ENCODE data around the gene ANKRD66. TPM values are rescaled to one million over a fixed set of nuclear protein-coding genes. Genes with fewer than 3 reads are reported as not detected.

Gene ANKRD66
- total RNA-seq, 1 experiment from 2014 or later: not detected

DNA sequence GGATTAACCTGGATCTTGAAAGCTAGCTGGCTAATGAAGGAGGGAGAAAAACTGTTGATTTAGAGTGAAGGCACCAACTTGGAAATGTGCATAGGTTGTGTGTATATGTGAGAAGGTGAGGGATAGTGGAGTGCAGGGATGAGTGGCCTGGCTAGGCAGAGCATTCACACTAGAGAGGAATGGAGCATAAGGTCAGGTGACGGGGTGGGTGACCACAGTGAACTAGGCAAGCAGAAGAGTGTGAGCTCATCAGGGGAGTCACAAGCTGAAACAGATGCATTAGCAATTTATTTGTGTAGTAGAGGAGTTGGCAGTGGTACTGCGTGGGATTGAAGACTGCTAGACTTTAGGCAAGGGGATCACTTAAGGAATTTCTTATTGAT, 10.5 kb downstream of the ANKRD66 start:
- no peak overlapping the region for H3K27ac ChIP-seq (ENCODE audit: insufficient read length, low read depth, low read length)
- H3K14ac ChIP-seq (ENCODE audit: insufficient read depth, low read length): no peak overlapping the region
- H2AK5ac ChIP-seq (ENCODE audit: insufficient read length, low read length): no peak overlapping the region
- H3T11ph ChIP-seq (ENCODE audit: low read length): no peak overlapping the region
- no peak overlapping the region for H2BK12ac ChIP-seq (ENCODE audit: insufficient read length, low read depth, low read length)
- H2BK120ac ChIP-seq (ENCODE audit: low read depth, low read length, poor library complexity, severe bottlenecking): no peak overlapping the region
- no peak overlapping the region for H3K9ac ChIP-seq (ENCODE audit: extremely low read depth, insufficient read length, low read length)
- no peak overlapping the region for H3K4me2 ChIP-seq (ENCODE audit: insufficient read depth, insufficient read length, low read length)
- no peak overlapping the region for H3K4ac ChIP-seq (ENCODE audit: low read depth, low read length)
- no peak overlapping the region for H3K23ac ChIP-seq (ENCODE audit: insufficient read length, low read depth, low read length)
- H3K9me3 ChIP-seq (ENCODE audit: control insufficient read depth, low read depth, low read length): no peaks in the 10 kb centered on the region
- no peak for DNase-seq
- Mint-ChIP-seq H3K27ac (no peak overlapping the region), H3K27me3 (ENCODE audit: low read depth) (peaks cover 2% of the 10 kb centered on the region), H3K9me3 (no peaks in the 10 kb centered on the region), H3K4me3 (no peak overlapping the region), H3K4me1 (peaks cover 3% of the 10 kb centered on the region in 2 experiments; a peak in 3 of 4 replicates), H3K36me3 (ENCODE audit: insufficient read depth in 1 of 3, low read depth in 3 of 3) (no peaks in the 10 kb centered on the region)
- H2BK5ac ChIP-seq (ENCODE audit: insufficient read length, low read length): no peak overlapping the region
- no peaks in the 10 kb centered on the region for H3K23me2 ChIP-seq (ENCODE audit: insufficient read length, low read depth, low read length, poor library complexity, severe bottlenecking)
- no peak overlapping the region for H4K91ac ChIP-seq (ENCODE audit: insufficient read length, low read depth, low read length)
- no peaks in the 10 kb centered on the region for H3K79me1 ChIP-seq (ENCODE audit: insufficient read depth, low read depth, low read length, poor library complexity, severe bottlenecking)
- no peaks in the 10 kb centered on the region for H4K20me1 ChIP-seq (ENCODE audit: control insufficient read depth, insufficient read depth, insufficient read length)
- no peak overlapping the region for H3K18ac ChIP-seq (ENCODE audit: insufficient read length, low read depth, low read length)
- H2BK20ac ChIP-seq (ENCODE audit: low read depth, low read length, poor library complexity, severe bottlenecking): no peak overlapping the region
- no peak overlapping the region for H2BK15ac ChIP-seq (ENCODE audit: low read depth, low read length)
- no peak overlapping the region for H3K56ac ChIP-seq (ENCODE audit: insufficient read length, low read depth, low read length)
- no peak overlapping the region for H2AFZ ChIP-seq (ENCODE audit: low read length)
- no peaks in the 10 kb centered on the region for H3K79me2 ChIP-seq (ENCODE audit: insufficient read depth, low read length)
- no peaks in the 10 kb centered on the region; the same call in 1 of the 2 replicates for H3K4me1 ChIP-seq (ENCODE audit: insufficient read depth, low read length)
- no peak overlapping the region for H4K5ac ChIP-seq (ENCODE audit: insufficient read length, low read depth, low read length)
- TF ChIP-seq, protein P1, sequence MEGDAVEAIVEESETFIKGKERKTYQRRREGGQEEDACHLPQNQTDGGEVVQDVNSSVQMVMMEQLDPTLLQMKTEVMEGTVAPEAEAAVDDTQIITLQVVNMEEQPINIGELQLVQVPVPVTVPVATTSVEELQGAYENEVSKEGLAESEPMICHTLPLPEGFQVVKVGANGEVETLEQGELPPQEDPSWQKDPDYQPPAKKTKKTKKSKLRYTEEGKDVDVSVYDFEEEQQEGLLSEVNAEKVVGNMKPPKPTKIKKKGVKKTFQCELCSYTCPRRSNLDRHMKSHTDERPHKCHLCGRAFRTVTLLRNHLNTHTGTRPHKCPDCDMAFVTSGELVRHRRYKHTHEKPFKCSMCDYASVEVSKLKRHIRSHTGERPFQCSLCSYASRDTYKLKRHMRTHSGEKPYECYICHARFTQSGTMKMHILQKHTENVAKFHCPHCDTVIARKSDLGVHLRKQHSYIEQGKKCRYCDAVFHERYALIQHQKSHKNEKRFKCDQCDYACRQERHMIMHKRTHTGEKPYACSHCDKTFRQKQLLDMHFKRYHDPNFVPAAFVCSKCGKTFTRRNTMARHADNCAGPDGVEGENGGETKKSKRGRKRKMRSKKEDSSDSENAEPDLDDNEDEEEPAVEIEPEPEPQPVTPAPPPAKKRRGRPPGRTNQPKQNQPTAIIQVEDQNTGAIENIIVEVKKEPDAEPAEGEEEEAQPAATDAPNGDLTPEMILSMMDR (conservative IDR thresholded peaks at IDR 0.05): no peak
- no peaks in the 10 kb centered on the region for H3K27me3 ChIP-seq (ENCODE audit: insufficient read depth, low read length)
- no peak overlapping the region for H4K8ac ChIP-seq (replicated peaks; ENCODE audit: insufficient read length, low read depth, low read length)
- WGBS (ENCODE audit: extremely low coverage, insufficient read length, low lambda C conversion rate): no CpG with 5 or more reads among the region's 2 CpGs
